ENCODE measurements around the gene EIF4ENIF1. TPM values are rescaled to one million over a fixed set of nuclear protein-coding genes. Genes with fewer than 3 reads are reported as not detected.
A peak's percentile ranks its signal among the peaks of the same experiment; 100 is the strongest.
"Not testable (repeated sequence)": the region's sequence is repeated elsewhere in the genome, so short reads cannot be mapped to it uniquely, and the experiment has no call there.

The EIF4ENIF1 gene
- total RNA-seq, 1 donor from 2014 or later = 41.9 TPM

DNA sequence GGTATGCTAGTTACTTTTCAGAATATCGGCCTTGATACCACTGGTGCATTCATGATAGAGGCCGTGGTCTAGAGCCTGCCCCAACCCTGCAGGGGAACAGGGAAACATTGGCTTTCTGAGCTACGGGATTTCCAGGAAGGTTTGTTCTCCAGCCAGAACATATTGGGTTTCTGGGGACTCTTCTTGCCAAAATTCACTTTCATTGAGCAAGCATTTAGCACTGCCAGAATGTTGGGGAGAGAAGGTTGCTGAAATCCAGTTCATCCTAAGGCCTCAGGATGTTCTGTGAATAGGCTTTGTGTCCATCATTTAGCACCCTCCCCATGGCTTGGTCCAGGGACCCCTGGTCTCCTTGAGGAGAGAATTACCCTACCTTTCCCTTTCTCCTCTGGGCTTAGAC lies 53.5 kb downstream of the EIF4ENIF1 start:
- Mint-ChIP-seq H3K4me3 (ENCODE audit: unreplicated experiment) (no peak overlapping the region), H3K4me1 (ENCODE audit: low read depth, unreplicated experiment) (no peaks in the 10 kb centered on the region), H3K36me3 (ENCODE audit: unreplicated experiment) (peaks cover 4% of the 10 kb centered on the region), H3K9me3 (ENCODE audit: unreplicated experiment) (no peaks in the 10 kb centered on the region), H3K27me3 (ENCODE audit: unreplicated experiment) (no peaks in the 10 kb centered on the region), H3K27ac (ENCODE audit: unreplicated experiment) (no peak overlapping the region)
- no peak for DNase-seq
- TF ChIP-seq, protein P1, sequence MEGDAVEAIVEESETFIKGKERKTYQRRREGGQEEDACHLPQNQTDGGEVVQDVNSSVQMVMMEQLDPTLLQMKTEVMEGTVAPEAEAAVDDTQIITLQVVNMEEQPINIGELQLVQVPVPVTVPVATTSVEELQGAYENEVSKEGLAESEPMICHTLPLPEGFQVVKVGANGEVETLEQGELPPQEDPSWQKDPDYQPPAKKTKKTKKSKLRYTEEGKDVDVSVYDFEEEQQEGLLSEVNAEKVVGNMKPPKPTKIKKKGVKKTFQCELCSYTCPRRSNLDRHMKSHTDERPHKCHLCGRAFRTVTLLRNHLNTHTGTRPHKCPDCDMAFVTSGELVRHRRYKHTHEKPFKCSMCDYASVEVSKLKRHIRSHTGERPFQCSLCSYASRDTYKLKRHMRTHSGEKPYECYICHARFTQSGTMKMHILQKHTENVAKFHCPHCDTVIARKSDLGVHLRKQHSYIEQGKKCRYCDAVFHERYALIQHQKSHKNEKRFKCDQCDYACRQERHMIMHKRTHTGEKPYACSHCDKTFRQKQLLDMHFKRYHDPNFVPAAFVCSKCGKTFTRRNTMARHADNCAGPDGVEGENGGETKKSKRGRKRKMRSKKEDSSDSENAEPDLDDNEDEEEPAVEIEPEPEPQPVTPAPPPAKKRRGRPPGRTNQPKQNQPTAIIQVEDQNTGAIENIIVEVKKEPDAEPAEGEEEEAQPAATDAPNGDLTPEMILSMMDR (IDR thresholded peaks at IDR 0.05; ENCODE audit: partially characterized antibody, unreplicated experiment) = no peak

GRCh38 chr22:31431950-31432349 lies 57.7 kb downstream of the EIF4ENIF1 start:
- DNase-seq = no peak
- TF ChIP-seq, protein P1 (IDR thresholded peaks at IDR 0.05; ENCODE audit: partially characterized antibody, unreplicated experiment) = no peak
- Mint-ChIP-seq H3K4me3 (ENCODE audit: unreplicated experiment) (no peak overlapping the region), H3K36me3 (ENCODE audit: unreplicated experiment) (peaks cover under 1% of the 10 kb centered on the region), H3K9me3 (ENCODE audit: unreplicated experiment) (no peaks in the 10 kb centered on the region), H3K27ac (ENCODE audit: unreplicated experiment) (no peak overlapping the region), H3K27me3 (ENCODE audit: unreplicated experiment) (no peaks in the 10 kb centered on the region), H3K4me1 (ENCODE audit: low read depth, unreplicated experiment) (no peaks in the 10 kb centered on the region)

GRCh38 chr22:31425331-31426050 lies 64.2 kb downstream of the EIF4ENIF1 start:
- Mint-ChIP-seq H3K36me3 (ENCODE audit: unreplicated experiment) (no peaks in the 10 kb centered on the region), H3K4me1 (ENCODE audit: low read depth, unreplicated experiment) (no peaks in the 10 kb centered on the region), H3K4me3 (ENCODE audit: unreplicated experiment) (no peak overlapping the region), H3K9me3 (ENCODE audit: unreplicated experiment) (peaks cover 3% of the 10 kb centered on the region), H3K27ac (ENCODE audit: unreplicated experiment) (no peak overlapping the region), H3K27me3 (ENCODE audit: unreplicated experiment) (peaks cover 2% of the 10 kb centered on the region)
- TF ChIP-seq, protein P1 (IDR thresholded peaks at IDR 0.05; ENCODE audit: partially characterized antibody, unreplicated experiment) = no peak
- DNase-seq = no peak

- not testable (repeated sequence) for DNase-seq; H3K27me3 Mint-ChIP-seq (ENCODE audit: unreplicated experiment); H3K27ac Mint-ChIP-seq (ENCODE audit: unreplicated experiment); H3K36me3 Mint-ChIP-seq (ENCODE audit: unreplicated experiment); H3K9me3 Mint-ChIP-seq (ENCODE audit: unreplicated experiment); H3K4me3 Mint-ChIP-seq (ENCODE audit: unreplicated experiment)
- peaks cover 14% of the 10 kb centered on the region for H3K4me1 Mint-ChIP-seq (ENCODE audit: low read depth, unreplicated experiment)
Measured at GRCh38 chr22:31402350-31402749, 87.3 kb downstream of the EIF4ENIF1 start.

- peaks cover 14% of the 10 kb centered on the region for H3K4me1 Mint-ChIP-seq (ENCODE audit: low read depth, unreplicated experiment)
- no peak for DNase-seq
- TF ChIP-seq, protein P1 (IDR thresholded peaks at IDR 0.05; ENCODE audit: partially characterized antibody, unreplicated experiment) = no peak
- peak overlapping the region; percentile 94 for H3K4me3 Mint-ChIP-seq (ENCODE audit: unreplicated experiment)
- peaks cover 2% of the 10 kb centered on the region for H3K27me3 Mint-ChIP-seq (ENCODE audit: unreplicated experiment)
- H3K9me3 Mint-ChIP-seq (ENCODE audit: unreplicated experiment) = peaks cover 2% of the 10 kb centered on the region
- no peaks in the 10 kb centered on the region for H3K36me3 Mint-ChIP-seq (ENCODE audit: unreplicated experiment)
- H3K27ac Mint-ChIP-seq (ENCODE audit: unreplicated experiment) = peak overlapping the region; percentile 96
Measured at GRCh38 chr22:31400023-31400397, 89.6 kb downstream of the EIF4ENIF1 start.

Measured in glutamatergic neuron (in vitro differentiated cells).